PC-3 (cell line): ENCODE measurements around the gene ISCU. TPM values are rescaled to one million over a fixed set of nuclear protein-coding genes. Genes with fewer than 3 reads are reported as not detected.

Experiments
- ATAC-seq: fragments of 200-7000 bp; cut with Tn5 transposase; 2 replicates; pipeline ENCODE4 v1.9.1; 2020; ENCODE audit warnings: mild to moderate bottlenecking, moderate library complexity
- BruUV-seq: library from RNA; stranded (reverse); fragments of 400-500 nt; replicated peaks from 2 replicates; lab custom pipeline; 2021; lab: Mats Ljungman, UMichigan
- CTCF ChIA-PET: fragments of 300-600 bp; sonication (Branson Sonifier 250); formaldehyde crosslinking; loops from one replicate; lab custom pipeline; 2022; ENCODE audit warnings: antibody characterized with exemption; lab: Charles Lee
- POLR2A ChIA-PET: fragments of 300-600 bp; sonication (Branson Sonifier 250); formaldehyde crosslinking; loops from one replicate; lab custom pipeline; 2022; ENCODE audit warnings: antibody characterized with exemption; ENCODE audit not compliant: unreplicated experiment; lab: Charles Lee
- DNase-seq: peaks from one replicate; pipeline ENCODE4 v3.0.0-alpha.2; 2015
- H2AFZ ChIP-seq: fragments of 300-600 bp; sonication (generic); 2 replicates; pipeline ENCODE4 v1.6.0; 2016; ENCODE audit warnings: antibody characterized with exemption, low read length
- H3F3A ChIP-seq: fragments of 300-600 bp; sonication (generic); one replicate; pipeline ENCODE4 v1.6.0; 2017; ENCODE audit warnings: antibody characterized with exemption, low read length, control low read depth, mild to moderate bottlenecking; ENCODE audit not compliant: unreplicated experiment
- H3K27ac ChIP-seq: fragments of 300-600 bp; sonication (generic); 2 replicates; pipeline ENCODE4 v1.5.1; 2016; ENCODE audit warnings: mild to moderate bottlenecking, low read length
- H3K27me3 ChIP-seq: fragments of 300-600 bp; sonication (generic); 2 replicates; pipeline ENCODE4 v1.6.1; 2016; ENCODE audit warnings: low read length, mixed read lengths
- H3K36me3 ChIP-seq: fragments of 300-600 bp; sonication (generic); 2 replicates; pipeline ENCODE4 v1.6.1; 2016; ENCODE audit warnings: low read depth, mixed run types, low read length, mixed read lengths
- H3K4me1 ChIP-seq: fragments of 300-600 bp; sonication (generic); 2 replicates; pipeline ENCODE4 v1.5.1; 2016; ENCODE audit warnings: low read length; ENCODE audit not compliant: insufficient read depth
- H3K4me2 ChIP-seq: fragments of 300-600 bp; sonication (generic); 2 replicates; pipeline ENCODE4 v1.6.0; 2016; ENCODE audit warnings: low read length
- H3K4me3 ChIP-seq: fragments of 300-600 bp; sonication (generic); 2 replicates; pipeline ENCODE4 v1.5.1; 2016; ENCODE audit warnings: mild to moderate bottlenecking, low read length, mixed read lengths
- H3K79me2 ChIP-seq: fragments of 300-600 bp; sonication (generic); 2 replicates; pipeline ENCODE4 v1.6.1; 2017; ENCODE audit warnings: low read length, mixed read lengths
- H3K9ac ChIP-seq: fragments of 300-600 bp; sonication (generic); 2 replicates; pipeline ENCODE4 v1.6.0; 2016; ENCODE audit warnings: mild to moderate bottlenecking, low read length
- H3K9me2 ChIP-seq: fragments of 300-600 bp; sonication (generic); replicated peaks from 2 replicates; pipeline ENCODE4 v1.6.1; 2016; ENCODE audit warnings: mixed run types, low read length, mixed read lengths
- H3K9me3 ChIP-seq: fragments of 300-600 bp; sonication (generic); 2 replicates; pipeline ENCODE4 v1.6.1; 2016; ENCODE audit warnings: low read length, mixed read lengths
- H4K20me1 ChIP-seq: fragments of 300-600 bp; sonication (generic); 2 replicates; pipeline ENCODE4 v1.6.1; 2016; ENCODE audit warnings: low read length, mixed read lengths
- CTCF ChIP-seq: fragments of 300-600 bp; sonication (generic); conservative IDR thresholded peaks from 2 replicates; pipeline ENCODE4 v1.5.1; 2017; ENCODE audit warnings: antibody characterized with exemption, low read depth, mild to moderate bottlenecking, low read length
- EZH2 ChIP-seq: fragments of 300-600 bp; sonication (generic); IDR thresholded peaks from one replicate; pipeline ENCODE4 v1.6.1; 2017; ENCODE audit warnings: antibody characterized with exemption, mild to moderate bottlenecking, low read length; ENCODE audit not compliant: unreplicated experiment
- EZH2phosphoT487 ChIP-seq: fragments of 300-600 bp; sonication (generic); IDR thresholded peaks from 2 replicates; pipeline ENCODE4 v1.6.1; 2018; ENCODE audit warnings: mild to moderate bottlenecking, antibody characterized with exemption, low read length, borderline replicate concordance
- intact Hi-C: fragments of 100-400 bp; cut with micrococcal nuclease; formaldehyde crosslinking; loops from 2 replicates; pipeline ENCODE4 v1.9.0; 2023
- total RNA-seq: library from RNA; depleted of rRNA; stranded (reverse); fragments of >200 nt; gene quantifications from 2 replicates; pipeline ENCODE4 v1.2.3, GENCODE V29; 2014

Gene ISCU
- total RNA-seq, 1 experiment from 2014 or later: 181 TPM

DNA sequence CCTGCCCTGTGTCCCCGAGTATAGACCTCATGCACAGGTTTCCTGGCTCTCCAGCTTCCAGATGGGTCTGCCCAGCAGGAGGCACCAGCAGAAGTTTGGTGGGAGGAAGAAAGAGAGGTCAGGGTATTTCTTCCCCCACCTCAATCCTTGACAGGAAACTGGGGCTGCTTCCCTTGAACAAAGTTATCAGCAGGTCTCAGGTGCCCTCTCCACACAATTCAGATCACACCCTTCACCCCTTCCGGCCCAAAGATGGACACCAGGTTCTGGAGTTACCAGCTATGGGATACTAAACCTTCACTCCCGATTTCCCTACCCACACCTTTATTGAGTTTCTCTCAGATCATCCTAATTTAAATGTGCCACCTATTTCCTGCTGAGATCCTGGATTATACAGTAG lies 2.6 kb upstream of the ISCU start:
- Histone ChIP-seq H3K36me3 (peaks cover 28% of the 10 kb centered on the region), H3K4me3 (peak overlapping the region; percentile 90), H3K4me1 (peaks cover 25% of the 10 kb centered on the region), H3K27me3 (no peaks in the 10 kb centered on the region), H3K9me3 (no peaks in the 10 kb centered on the region), H3K9me2 (no peaks in the 10 kb centered on the region), H3F3A (no peaks in the 10 kb centered on the region), H2AFZ (no peak overlapping the region), H3K79me2 (peaks cover 86% of the 10 kb centered on the region), H3K27ac (no peak overlapping the region), H4K20me1 (peaks cover 31% of the 10 kb centered on the region), H3K9ac (peak overlapping the region; percentile 96), H3K4me2 (peak overlapping the region; percentile 92)
- ATAC-seq (no peak), DNase-seq (no peak)
- no TSS peak for BruUV-seq
- intact Hi-C loops: loop anchor here (5.0 kb wide), 3 partner anchors 73 to 298 kb away; partner anchors contain the start of genes SELPLG and SSH1
- no peak for TF ChIP-seq EZH2
- TF ChIP-seq CTCF: peak; percentile 29; the same call in 1 of the 2 replicates
- ChIA-PET CTCF (no interaction called here), POLR2A (no interaction called here)

- no peak for DNase-seq
- H3K79me2 ChIP-seq: peaks cover 85% of the 10 kb centered on the region
- peak overlapping the region; percentile 90 for H3K4me3 ChIP-seq
- H3K9me3 ChIP-seq: no peaks in the 10 kb centered on the region
- no peaks in the 10 kb centered on the region for H3K27me3 ChIP-seq
- ChIA-PET CTCF (no interaction called here), POLR2A (no interaction called here)
- H3F3A ChIP-seq: peaks cover 2% of the 10 kb centered on the region
- peaks cover 26% of the 10 kb centered on the region for H3K4me1 ChIP-seq
- TF ChIP-seq CTCF: no peak
- no peak for TF ChIP-seq EZH2phosphoT487
- no peak for TF ChIP-seq EZH2
- peaks cover 33% of the 10 kb centered on the region for H3K36me3 ChIP-seq
- intact Hi-C loops: loop anchor here (5.0 kb wide), 3 partner anchors 72 to 297 kb away; partner anchors contain the start of genes SELPLG and SSH1
- H3K4me2 ChIP-seq: peak overlapping the region; percentile 92
- H4K20me1 ChIP-seq: peaks cover 31% of the 10 kb centered on the region
- ATAC-seq: no peak
- 0 out of 2 replicates have a peak overlapping the region, but pooled peaks have one; percentile 74 for H3K27ac ChIP-seq
- no peaks in the 10 kb centered on the region for H3K9me2 ChIP-seq
- peak overlapping the region; percentile 96 for H3K9ac ChIP-seq
- H2AFZ ChIP-seq: peak overlapping the region; percentile 91; the same call in 1 of the 2 replicates
- BruUV-seq: no TSS peak
These were observed 2.1 kb upstream of the ISCU start for GRCh38 chr12:108560321-108560721.
